ENCODE results near the gene PYY. TPM values are rescaled to one million over a fixed set of nuclear protein-coding genes. Genes with fewer than 3 reads are reported as not detected.

PYY gene
- total RNA-seq, 1 experiment from 2014 or later: not detected

DNA sequence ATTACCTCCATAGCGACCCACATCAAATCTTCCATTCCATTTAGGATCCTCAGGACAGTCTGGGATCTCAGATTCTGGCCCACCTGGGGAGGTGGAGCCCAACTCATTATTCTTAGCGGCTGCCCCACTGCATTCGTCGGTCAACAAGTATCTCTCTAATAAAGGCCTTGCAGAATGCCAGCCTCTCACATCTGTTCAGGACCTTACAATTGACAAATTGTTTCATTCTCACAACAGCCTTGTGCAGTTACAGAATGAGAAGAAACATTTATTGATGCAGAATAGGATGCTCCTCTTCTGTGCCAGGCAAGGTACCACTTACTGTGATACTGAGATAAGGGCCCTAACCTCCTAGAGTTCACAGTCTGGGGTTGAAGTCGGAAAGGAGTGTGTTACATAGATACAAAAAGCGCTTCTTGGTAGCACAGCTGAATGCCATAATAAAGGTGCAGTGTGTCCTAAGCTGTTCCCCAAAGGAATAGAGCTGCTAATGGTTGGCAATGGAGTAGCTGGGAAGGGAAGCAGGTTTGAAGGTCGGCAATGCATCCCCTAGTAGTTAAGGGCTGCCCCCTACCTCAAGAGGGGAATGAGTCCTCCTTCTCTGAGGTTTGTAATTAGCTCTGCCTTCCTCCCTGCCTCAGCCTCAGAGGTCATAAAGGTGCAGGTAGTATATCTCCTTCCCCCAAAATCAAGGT, 44.1 kb downstream of the PYY start:
- in situ Hi-C loops (cut with HindIII; ENCODE audit: low pct_unique_long_range_greater_than_20kb, low sequenced_read_pairs) (no loop called here), intact Hi-C loops (cut with micrococcal nuclease; ENCODE audit: unreplicated experiment) (no loop called here)
- H3K4me3 ChIP-seq (ENCODE audit: low read depth in 2 of 2, low read length in 2 of 2): no peak overlapping the region
- H3K27me3 ChIP-seq (ENCODE audit: control insufficient read depth, insufficient read depth, low read length): peaks cover 3% of the 10 kb centered on the region; the same call in 1 of the 2 replicates
- BruUV-seq (replicated peaks): no TSS peak
- H3K4me1 ChIP-seq (ENCODE audit: control insufficient read depth, insufficient read depth, low read length): peaks cover 8% of the 10 kb centered on the region
- H3K36me3 ChIP-seq (ENCODE audit: control insufficient read depth, insufficient read depth, low read length): no peaks in the 10 kb centered on the region; the same call in 1 of the 2 replicates
- no peaks in the 10 kb centered on the region for H3K9me3 ChIP-seq (ENCODE audit: control insufficient read depth, insufficient read depth, low read depth, low read length)
- CTCF ChIA-PET: interaction anchor here (0.6 to 0.9 kb wide), 4 partner anchors 11 to 97 kb away, joined by 3 to 10 read pairs (median 4); no protein-coding TSS in a partner anchor
- TF ChIP-seq POLR2AphosphoS5 (IDR thresholded peaks at IDR 0.05; ENCODE audit: low read depth, low read length): no peak
- TF ChIP-seq SIN3A (IDR thresholded peaks at IDR 0.05; ENCODE audit: borderline replicate concordance, insufficient read depth, low read depth, low read length): no peak
- TF ChIP-seq, protein P1, sequence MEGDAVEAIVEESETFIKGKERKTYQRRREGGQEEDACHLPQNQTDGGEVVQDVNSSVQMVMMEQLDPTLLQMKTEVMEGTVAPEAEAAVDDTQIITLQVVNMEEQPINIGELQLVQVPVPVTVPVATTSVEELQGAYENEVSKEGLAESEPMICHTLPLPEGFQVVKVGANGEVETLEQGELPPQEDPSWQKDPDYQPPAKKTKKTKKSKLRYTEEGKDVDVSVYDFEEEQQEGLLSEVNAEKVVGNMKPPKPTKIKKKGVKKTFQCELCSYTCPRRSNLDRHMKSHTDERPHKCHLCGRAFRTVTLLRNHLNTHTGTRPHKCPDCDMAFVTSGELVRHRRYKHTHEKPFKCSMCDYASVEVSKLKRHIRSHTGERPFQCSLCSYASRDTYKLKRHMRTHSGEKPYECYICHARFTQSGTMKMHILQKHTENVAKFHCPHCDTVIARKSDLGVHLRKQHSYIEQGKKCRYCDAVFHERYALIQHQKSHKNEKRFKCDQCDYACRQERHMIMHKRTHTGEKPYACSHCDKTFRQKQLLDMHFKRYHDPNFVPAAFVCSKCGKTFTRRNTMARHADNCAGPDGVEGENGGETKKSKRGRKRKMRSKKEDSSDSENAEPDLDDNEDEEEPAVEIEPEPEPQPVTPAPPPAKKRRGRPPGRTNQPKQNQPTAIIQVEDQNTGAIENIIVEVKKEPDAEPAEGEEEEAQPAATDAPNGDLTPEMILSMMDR (IDR thresholded peaks at IDR 0.05): no peak
- TF ChIP-seq, protein P2, sequence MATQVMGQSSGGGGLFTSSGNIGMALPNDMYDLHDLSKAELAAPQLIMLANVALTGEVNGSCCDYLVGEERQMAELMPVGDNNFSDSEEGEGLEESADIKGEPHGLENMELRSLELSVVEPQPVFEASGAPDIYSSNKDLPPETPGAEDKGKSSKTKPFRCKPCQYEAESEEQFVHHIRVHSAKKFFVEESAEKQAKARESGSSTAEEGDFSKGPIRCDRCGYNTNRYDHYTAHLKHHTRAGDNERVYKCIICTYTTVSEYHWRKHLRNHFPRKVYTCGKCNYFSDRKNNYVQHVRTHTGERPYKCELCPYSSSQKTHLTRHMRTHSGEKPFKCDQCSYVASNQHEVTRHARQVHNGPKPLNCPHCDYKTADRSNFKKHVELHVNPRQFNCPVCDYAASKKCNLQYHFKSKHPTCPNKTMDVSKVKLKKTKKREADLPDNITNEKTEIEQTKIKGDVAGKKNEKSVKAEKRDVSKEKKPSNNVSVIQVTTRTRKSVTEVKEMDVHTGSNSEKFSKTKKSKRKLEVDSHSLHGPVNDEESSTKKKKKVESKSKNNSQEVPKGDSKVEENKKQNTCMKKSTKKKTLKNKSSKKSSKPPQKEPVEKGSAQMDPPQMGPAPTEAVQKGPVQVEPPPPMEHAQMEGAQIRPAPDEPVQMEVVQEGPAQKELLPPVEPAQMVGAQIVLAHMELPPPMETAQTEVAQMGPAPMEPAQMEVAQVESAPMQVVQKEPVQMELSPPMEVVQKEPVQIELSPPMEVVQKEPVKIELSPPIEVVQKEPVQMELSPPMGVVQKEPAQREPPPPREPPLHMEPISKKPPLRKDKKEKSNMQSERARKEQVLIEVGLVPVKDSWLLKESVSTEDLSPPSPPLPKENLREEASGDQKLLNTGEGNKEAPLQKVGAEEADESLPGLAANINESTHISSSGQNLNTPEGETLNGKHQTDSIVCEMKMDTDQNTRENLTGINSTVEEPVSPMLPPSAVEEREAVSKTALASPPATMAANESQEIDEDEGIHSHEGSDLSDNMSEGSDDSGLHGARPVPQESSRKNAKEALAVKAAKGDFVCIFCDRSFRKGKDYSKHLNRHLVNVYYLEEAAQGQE (IDR thresholded peaks at IDR 0.05; ENCODE audit: insufficient read depth in 1 of 2, low read depth in 2 of 2, low read length in 1 of 2): no peak
- TF ChIP-seq TCF7L2 (IDR thresholded peaks at IDR 0.05; ENCODE audit: low read depth, low read length): no peak
- ATAC-seq (no peak), DNase-seq (ENCODE audit: low read depth, low spot score) (no peak)
- H3K27ac ChIP-seq (ENCODE audit: low read length): no peak overlapping the region
- POLR2A ChIA-PET: no interaction called here

DNA sequence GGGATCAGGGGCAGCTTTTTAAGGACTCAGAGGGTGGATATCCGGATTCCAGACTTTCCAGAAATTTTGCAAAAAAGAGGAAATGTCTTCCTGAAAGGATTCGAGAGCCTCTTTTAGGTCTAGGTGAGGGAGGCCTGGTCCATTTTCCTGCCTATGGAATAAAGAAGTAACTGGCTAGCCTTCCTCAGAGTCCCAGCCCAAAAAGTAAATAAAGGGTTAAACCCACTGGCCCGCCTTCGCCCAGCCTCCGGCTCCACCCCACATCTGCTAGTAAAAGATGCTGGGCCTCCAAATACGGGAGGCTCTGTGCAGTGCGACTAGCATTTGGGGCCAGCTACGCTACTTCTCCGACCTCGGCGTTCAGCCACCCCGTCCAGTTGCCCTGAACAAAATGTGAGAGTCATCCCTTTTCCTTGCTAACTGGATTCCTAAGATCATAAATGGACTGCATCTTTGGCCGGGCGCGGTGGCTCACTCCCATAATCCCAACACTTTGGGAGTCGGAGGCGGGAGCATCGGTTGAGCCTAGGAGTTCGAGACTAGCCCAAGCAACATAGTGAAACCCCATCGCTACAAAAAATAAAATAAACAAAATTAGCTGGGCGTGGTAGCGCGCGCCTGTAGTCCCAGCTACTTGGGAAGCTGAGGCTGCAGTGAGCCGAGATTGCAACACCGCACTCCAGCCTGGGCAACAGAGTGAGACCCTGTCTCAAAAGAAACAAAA, 45.6 kb downstream of the PYY start:
- POLR2A ChIA-PET: no interaction called here
- BruUV-seq (replicated peaks): no TSS peak
- no peak for DNase-seq (ENCODE audit: low read depth, low spot score)
- Histone ChIP-seq H3K36me3 (ENCODE audit: control insufficient read depth, insufficient read depth, low read length) (no peaks in the 10 kb centered on the region; the same call in 1 of the 2 replicates), H3K27ac (ENCODE audit: low read length) (no peak overlapping the region), H3K4me1 (ENCODE audit: control insufficient read depth, insufficient read depth, low read length) (peaks cover 8% of the 10 kb centered on the region), H3K4me3 (ENCODE audit: low read depth in 2 of 2, low read length in 2 of 2) (no peak overlapping the region), H3K9me3 (ENCODE audit: control insufficient read depth, insufficient read depth, low read depth, low read length) (no peaks in the 10 kb centered on the region), H3K27me3 (ENCODE audit: control insufficient read depth, insufficient read depth, low read length) (peaks cover 3% of the 10 kb centered on the region; the same call in 1 of the 2 replicates)
- CTCF ChIA-PET: interaction anchor here (0.6 kb wide), 1 partner anchor 497 kb away, joined by 5 read pairs; no protein-coding TSS in a partner anchor
- in situ Hi-C loops (cut with HindIII; ENCODE audit: low pct_unique_long_range_greater_than_20kb, low sequenced_read_pairs): no loop called here
- intact Hi-C loops (cut with micrococcal nuclease; ENCODE audit: unreplicated experiment): no loop called here
- TF ChIP-seq POLR2AphosphoS5 (IDR thresholded peaks at IDR 0.05; ENCODE audit: low read depth, low read length) (no peak), SIN3A (IDR thresholded peaks at IDR 0.05; ENCODE audit: borderline replicate concordance, insufficient read depth, low read depth, low read length) (no peak), TCF7L2 (IDR thresholded peaks at IDR 0.05; ENCODE audit: low read depth, low read length) (no peak)
- TF ChIP-seq, protein P1 (IDR thresholded peaks at IDR 0.05): no peak
- TF ChIP-seq, protein P2 (IDR thresholded peaks at IDR 0.05; ENCODE audit: insufficient read depth in 1 of 2, low read depth in 2 of 2, low read length in 1 of 2): no peak
- ATAC-seq: peak; percentile 47; the same call in 1 of the 2 replicates
